ENCODE data around the gene MUC21. TPM values are rescaled to one million over a fixed set of nuclear protein-coding genes. Genes with fewer than 3 reads are reported as not detected.
"Not testable (repeated sequence)": the region's sequence is repeated elsewhere in the genome, so short reads cannot be mapped to it uniquely, and the experiment has no call there.

MUC21 gene
- total RNA-seq, 1 experiment from 2014 or later, result not detected

GRCh38 chr6:31010393-31011060 is 27.0 kb downstream of the MUC21 start, which contains the start of gene MUC22:
Gene MUC22 (plus strand): TSS chr6:31010474. CDS start chr6:31010707, 233 bp downstream.
- Histone ChIP-seq H3K27me3 (replicated peaks; ENCODE audit: insufficient read depth, low read depth, low read length, poor library complexity) (no peaks in the 10 kb centered on the region), H3K9me3 (ENCODE audit: low read depth, low read length, poor library complexity, severe bottlenecking) (peaks cover under 1% of the 10 kb centered on the region), H3K27ac (ENCODE audit: low read depth, low read length, poor library complexity, severe bottlenecking) (no peak within 1 kb of the TSS), H3K4me1 (ENCODE audit: insufficient read depth, low read length, poor library complexity, severe bottlenecking) (no peaks in the 10 kb centered on the region), H3K4me3 (ENCODE audit: low read depth, low read length, poor library complexity, severe bottlenecking) (no peak within 1 kb of the TSS), H3K36me3 (ENCODE audit: insufficient read depth, low read length, poor library complexity, severe bottlenecking) (no peaks in the 10 kb centered on the region)
- no TSS peak for BruUV-seq (replicated peaks)
- intact Hi-C loops (cut with micrococcal nuclease; ENCODE audit: unreplicated experiment), result no loop called here
- no peak for TF ChIP-seq EZH2 (IDR thresholded peaks at IDR 0.05; ENCODE audit: borderline replicate concordance, low read depth, low read length, poor library complexity, severe bottlenecking)
- DNase-seq (ENCODE audit: low spot score), result no peak
- POLR2A ChIA-PET (ENCODE audit: low non-redundant PET), result no interaction called here
- CTCF ChIA-PET, result no interaction called here

- Histone ChIP-seq H3K27ac (ENCODE audit: low read depth, low read length, poor library complexity, severe bottlenecking) (no peak overlapping the region), H3K9me3 (ENCODE audit: low read depth, low read length, poor library complexity, severe bottlenecking) (peaks cover 6% of the 10 kb centered on the region), H3K36me3 (ENCODE audit: insufficient read depth, low read length, poor library complexity, severe bottlenecking) (no peaks in the 10 kb centered on the region), H3K4me1 (ENCODE audit: insufficient read depth, low read length, poor library complexity, severe bottlenecking) (no peaks in the 10 kb centered on the region), H3K27me3 (replicated peaks; ENCODE audit: insufficient read depth, low read depth, low read length, poor library complexity) (no peaks in the 10 kb centered on the region), H3K4me3 (ENCODE audit: low read depth, low read length, poor library complexity, severe bottlenecking) (no peak overlapping the region)
- intact Hi-C loops (cut with micrococcal nuclease; ENCODE audit: unreplicated experiment), result no loop called here
- CTCF ChIA-PET, result no interaction called here
- TF ChIP-seq EZH2 (IDR thresholded peaks at IDR 0.05; ENCODE audit: borderline replicate concordance, low read depth, low read length, poor library complexity, severe bottlenecking), result no peak
- TF ChIP-seq CTCF (conservative IDR thresholded peaks at IDR 0.05; ENCODE audit: low read depth, low read length), result no peak
- BruUV-seq (replicated peaks), result no TSS peak
- no peak for DNase-seq (ENCODE audit: low spot score)
- POLR2A ChIA-PET (ENCODE audit: low non-redundant PET), result no interaction called here
Observed at GRCh38 chr6:31011153-31011552, 27.6 kb downstream of the MUC21 start.

GRCh38 chr6:31016659-31017299 is 33.3 kb downstream of the MUC21 start:
- no peak for TF ChIP-seq CTCF (conservative IDR thresholded peaks at IDR 0.05; ENCODE audit: low read depth, low read length)
- no peak for TF ChIP-seq EZH2 (IDR thresholded peaks at IDR 0.05; ENCODE audit: borderline replicate concordance, low read depth, low read length, poor library complexity, severe bottlenecking)
- no TSS peak for BruUV-seq (replicated peaks)
- Histone ChIP-seq H3K4me3 (ENCODE audit: low read depth, low read length, poor library complexity, severe bottlenecking) (no peak overlapping the region), H3K27me3 (replicated peaks; ENCODE audit: insufficient read depth, low read depth, low read length, poor library complexity) (no peaks in the 10 kb centered on the region), H3K9me3 (ENCODE audit: low read depth, low read length, poor library complexity, severe bottlenecking) (peaks cover 9% of the 10 kb centered on the region), H3K36me3 (ENCODE audit: insufficient read depth, low read length, poor library complexity, severe bottlenecking) (no peaks in the 10 kb centered on the region), H3K27ac (ENCODE audit: low read depth, low read length, poor library complexity, severe bottlenecking) (no peak overlapping the region), H3K4me1 (ENCODE audit: insufficient read depth, low read length, poor library complexity, severe bottlenecking) (no peaks in the 10 kb centered on the region)
- CTCF ChIA-PET, result no interaction called here
- intact Hi-C loops (cut with micrococcal nuclease; ENCODE audit: unreplicated experiment), result no loop called here
- POLR2A ChIA-PET (ENCODE audit: low non-redundant PET), result no interaction called here
- no peak for DNase-seq (ENCODE audit: low spot score)

- POLR2A ChIA-PET (ENCODE audit: low non-redundant PET); H3K4me3 ChIP-seq (ENCODE audit: low read depth, low read length, poor library complexity, severe bottlenecking); H3K36me3 ChIP-seq (ENCODE audit: insufficient read depth, low read length, poor library complexity, severe bottlenecking); H3K9me3 ChIP-seq (ENCODE audit: low read depth, low read length, poor library complexity, severe bottlenecking); H3K27ac ChIP-seq (ENCODE audit: low read depth, low read length, poor library complexity, severe bottlenecking); H3K4me1 ChIP-seq (ENCODE audit: insufficient read depth, low read length, poor library complexity, severe bottlenecking); CTCF ChIA-PET; H3K27me3 ChIP-seq (replicated peaks; ENCODE audit: insufficient read depth, low read depth, low read length, poor library complexity); DNase-seq (ENCODE audit: low spot score); BruUV-seq (replicated peaks); intact Hi-C loops (cut with micrococcal nuclease; ENCODE audit: unreplicated experiment): not testable (repeated sequence)
Observed at GRCh38 chr6:31017436-31017835, 33.9 kb downstream of the MUC21 start.

Data from A673 (cell line).